Adrenal gland (tissue), 12 donors: ENCODE measurements around the gene GXYLT1. TPM values are rescaled to one million over a fixed set of nuclear protein-coding genes. Genes with fewer than 3 reads are reported as not detected.

Experiments used
- DNase-seq, 7 donors: peaks; one replicate each; pipeline ENCODE4 v3.0.0-alpha.2; 2019 to 2020
- H3K27ac ChIP-seq, 5 donors: fragments of 200-600 bp; sonication (generic) in 4 of 5; 1 replicate in 3 of 5; 2 replicates in 2 of 5; pipeline versions ENCODE4 v1.5.1 to v1.8.0; 2016 to 2020; ENCODE audit warnings: mild to moderate bottlenecking in 1 of 5
- H3K27me3 ChIP-seq: fragments of 200-600 bp; 2 replicates; pipeline ENCODE4 v1.8.0; 2021
- H3K36me3 ChIP-seq, 2 donors: fragments of 200-600 bp; replicated peaks in 1 of 2; 1 replicate in 1 of 2; 2 replicates in 1 of 2; pipeline versions ENCODE4 v1.5.1 to v1.8.0; 2018 to 2022
- H3K4me1 ChIP-seq, 2 donors: fragments of 200-600 bp; replicated peaks in 1 of 2; 1 replicate in 1 of 2; 2 replicates in 1 of 2; pipeline versions ENCODE4 v1.5.1 to v1.8.0; 2018 to 2021
- H3K4me3 ChIP-seq, 4 donors: fragments of 200-600 bp; sonication (generic) in 3 of 4; one replicate each; pipeline ENCODE4 v1.5.1; 2016 to 2018
- H3K9me3 ChIP-seq, 3 donors: fragments of 200-600 bp; sonication (generic) in 1 of 3; replicated peaks in 1 of 3; 1 replicate in 2 of 3; 2 replicates in 1 of 3; pipeline versions ENCODE4 v1.5.1 to v1.8.0; 2016 to 2021
- CTCF ChIP-seq, 6 experiments: fragments of 450-650 bp in 4 of 6; fragments of 200-600 bp in 2 of 6; sonication (generic) in 1 of 6; IDR thresholded peaks; 1 replicate in 5 of 6; 2 replicates in 1 of 6; pipeline versions ENCODE4 v1.5.1 to v1.8.0; 2016 to 2021; ENCODE audit warnings: antibody characterized with exemption in 6 of 6, mild to moderate bottlenecking in 2 of 6, moderate library complexity in 1 of 6
- POLR2A ChIP-seq, 2 donors: fragments of 450-650 bp; IDR thresholded peaks; one replicate each; pipeline ENCODE4 v1.6.1; 2017; ENCODE audit warnings: antibody characterized with exemption in 2 of 2, mild to moderate bottlenecking in 2 of 2, moderate library complexity in 1 of 2
- WGBS, 4 donors: extraction: QIAGEN DNeasy Blood & Tissue Kit in 2 of 4; methylation state at CpG; one replicate each; pipeline versions ENCODE4 v1.1.5 to v1.1.7; 2013 to 2017; 5-methylcytosine and 5-hydroxymethylcytosine counted together
- intact Hi-C, 2 donors: fragments of 100-400 bp; cut with DNase I; formaldehyde crosslinking; loops; one replicate each; pipeline versions ENCODE4 v1.14.1 to v1.15.0; 2022 to 2023
- polyA plus RNA-seq, 3 donors: library from polyadenylated mRNA; stranded (reverse); fragments of 200-250 nt in 2 of 3; fragments of 350-450 nt in 1 of 3; fragmentation: Illumina TruSeq in 1 of 3; extraction: RNeasy Lipid Tissue Mini Kit (QIAGEN cat#74804) in 1 of 3; gene quantifications; one replicate each; pipeline ENCODE4 v1.2.3, GENCODE V29; 2013 to 2014
- total RNA-seq, 9 donors: library from RNA; depleted of rRNA in 4 of 9; stranded (reverse); fragments of >200 nt in 4 of 9; fragments of 120-200 nt in 1 of 9; fragmentation: NEBNext Ultra II Directional in 1 of 9; extraction: Animal tissue kit (Norgen Biotek cat#: 25700) in 1 of 9; gene quantifications; one replicate each; pipeline versions ENCODE4 v1.1.0 to v1.2.4, GENCODE V29; 2013 to 2023
- donor health status: healthy with polysubstance abuse.
- donor health status: Bipolar disorder and iron deficiency.
- donor health status: DM: yes; HTN: yes; CAD: no.
- donor health status: DM: no; HTN: no; CAD: no.
- donor health status: DM: no; HTN: no; CAD: no.
- donor health status: DM: yes; HTN: yes; CAD: no.

The GXYLT1 gene
- total and polyA plus RNA-seq, 12 donors, result 1.6 to 16.0 (median 9.7) TPM

- TF ChIP-seq POLR2A (IDR thresholded peaks at IDR 0.05), result no peak
- TF ChIP-seq CTCF (IDR thresholded peaks at IDR 0.05), result no peak
- H3K4me3 ChIP-seq, result no peak overlapping the region
- H3K27me3 ChIP-seq, result no peaks in the 10 kb centered on the region
- H3K27ac ChIP-seq, result no peak overlapping the region
- H3K9me3 ChIP-seq, result no peaks in the 10 kb centered on the region
- DNase-seq, result no peak
- H3K4me1 ChIP-seq, result peaks cover under 1 to 7% of the 10 kb centered on the region in 2 donors
- H3K36me3 ChIP-seq, result no peaks in the 10 kb centered on the region
- intact Hi-C loops, result loop anchor here in 1 of 2 donors (10.0 kb wide), 1 partner anchor 209 kb away; no protein-coding TSS in a partner anchor
- WGBS, 4 donors, result 45 to 68% (median 48%) methylated on average over 1 of the region's 1 CpG
These were observed 19.3 kb downstream of the GXYLT1 start for GRCh38 chr12:42125388-42125767.

GRCh38 chr12:42124764-42125387, 19.8 kb downstream of the GXYLT1 start:
- WGBS, 4 donors, result 69 to 76% (median 71%) methylated on average over 5 of the region's 5 CpGs
- Histone ChIP-seq H3K36me3 (no peaks in the 10 kb centered on the region), H3K9me3 (no peaks in the 10 kb centered on the region), H3K27me3 (no peaks in the 10 kb centered on the region), H3K4me3 (no peak overlapping the region), H3K4me1 (peaks cover 0 to 2% of the 10 kb centered on the region in 2 donors), H3K27ac (no peak overlapping the region)
- DNase-seq, result no peak
- intact Hi-C loops, result loop anchor here in 1 of 2 donors (10.0 kb wide), 1 partner anchor 210 kb away; no protein-coding TSS in a partner anchor
- TF ChIP-seq CTCF (IDR thresholded peaks at IDR 0.05), result no peak
- TF ChIP-seq POLR2A (IDR thresholded peaks at IDR 0.05), result no peak

GRCh38 chr12:42119085-42119633, 25.5 kb downstream of the GXYLT1 start:
- Histone ChIP-seq H3K4me3 (no peak overlapping the region), H3K36me3 (no peaks in the 10 kb centered on the region), H3K9me3 (no peaks in the 10 kb centered on the region), H3K4me1 (no peaks in the 10 kb centered on the region), H3K27me3 (no peaks in the 10 kb centered on the region), H3K27ac (no peak overlapping the region)
- intact Hi-C loops, result no loop called here
- no peak for DNase-seq
- WGBS, 4 donors, result 56 to 64% (median 61%) methylated on average over 2 of the region's 2 CpGs
- TF ChIP-seq POLR2A (IDR thresholded peaks at IDR 0.05) (no peak), CTCF (IDR thresholded peaks at IDR 0.05) (no peak)

GRCh38 chr12:42118136-42118879, 26.4 kb downstream of the GXYLT1 start:
- no peak overlapping the region for H3K27ac ChIP-seq
- H3K27me3 ChIP-seq, result no peaks in the 10 kb centered on the region
- H3K4me1 ChIP-seq, result no peaks in the 10 kb centered on the region
- H3K4me3 ChIP-seq, result no peak overlapping the region
- H3K36me3 ChIP-seq, result no peaks in the 10 kb centered on the region
- 83 to 91% (median 84%) methylated on average over 5 of the region's 5 CpGs for WGBS, 4 donors
- intact Hi-C loops, result no loop called here
- no peak for DNase-seq
- no peaks in the 10 kb centered on the region for H3K9me3 ChIP-seq
- TF ChIP-seq CTCF (IDR thresholded peaks at IDR 0.05) (no peak), POLR2A (IDR thresholded peaks at IDR 0.05) (no peak)
